Endothelial cell of hepatic sinusoid (primary cell): ENCODE results near the gene SRY.
"Not testable (repeated sequence)": the region's sequence is repeated elsewhere in the genome, so short reads cannot be mapped to it uniquely, and the experiment has no call there.

Source experiments
- in situ Hi-C: cut with HindIII; loops from 2 replicates; pipeline ENCODE4 v1.10.0; 2017; ENCODE audit warnings: low sequenced_read_pairs

The SRY gene

DNA sequence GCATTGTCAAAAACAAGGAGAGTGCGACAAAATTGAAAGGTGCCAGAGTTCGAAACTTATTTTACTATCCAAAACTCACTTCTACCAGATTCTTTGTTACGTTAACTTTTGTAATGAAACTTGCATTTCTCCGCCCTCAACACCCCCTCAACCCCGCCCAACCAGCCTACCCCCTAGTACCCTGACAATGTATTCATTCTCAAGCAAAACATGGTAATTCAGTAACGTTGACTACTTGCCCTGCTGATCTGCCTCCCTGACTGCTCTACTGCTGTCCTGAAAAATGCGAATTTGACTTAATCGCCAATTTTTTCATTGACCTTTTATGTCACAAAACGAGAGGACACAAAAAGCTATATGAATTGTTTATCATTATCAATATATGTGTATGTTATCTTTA lies at the start of gene SRY:
SRY (minus strand) TSS at position 83 of the 400 bp plus-strand sequence; CDS start at position 4, 79 bp downstream.
- in situ Hi-C loops: no loop called here

DNA sequence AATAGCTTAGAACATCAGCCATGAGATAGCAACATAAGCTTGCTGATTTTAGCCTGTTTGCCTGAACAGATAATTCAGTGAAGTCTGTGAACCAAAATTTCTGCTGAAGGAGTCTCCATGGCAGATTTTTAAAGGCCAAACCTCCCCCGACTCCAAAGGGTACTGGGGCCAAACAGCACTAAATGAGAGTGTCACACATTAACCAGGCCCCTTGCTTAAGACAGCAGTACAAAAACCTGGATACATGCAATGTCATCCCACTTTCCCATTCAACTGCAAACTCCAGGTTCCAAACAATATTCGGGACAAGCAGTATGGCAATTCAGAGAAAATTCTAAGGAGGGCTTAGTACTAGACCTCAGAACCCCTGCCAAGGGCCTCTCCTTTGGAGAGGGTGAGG lies 49.6 kb upstream of the SRY start:
- in situ Hi-C loops: no loop called here

DNA sequence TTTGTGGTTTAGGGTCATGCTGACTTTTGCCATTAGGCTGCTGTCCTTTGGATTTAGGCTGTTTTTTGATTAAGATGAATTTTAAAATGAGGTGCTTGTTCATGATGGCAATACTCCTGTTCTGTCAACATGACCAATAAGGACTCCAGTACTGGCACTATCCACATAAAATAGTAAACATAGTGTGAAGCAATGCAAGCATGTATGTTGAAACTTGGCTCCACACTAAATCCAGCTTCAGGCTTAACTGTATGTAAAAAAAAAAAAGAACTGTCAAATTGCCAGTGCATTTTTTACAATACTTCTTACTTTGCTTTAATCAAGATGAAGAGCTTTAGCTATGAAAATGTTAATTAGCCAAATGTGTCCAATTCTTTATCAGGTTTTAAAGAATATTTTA lies 47.7 kb upstream of the SRY start:
- in situ Hi-C loops: no loop called here

DNA sequence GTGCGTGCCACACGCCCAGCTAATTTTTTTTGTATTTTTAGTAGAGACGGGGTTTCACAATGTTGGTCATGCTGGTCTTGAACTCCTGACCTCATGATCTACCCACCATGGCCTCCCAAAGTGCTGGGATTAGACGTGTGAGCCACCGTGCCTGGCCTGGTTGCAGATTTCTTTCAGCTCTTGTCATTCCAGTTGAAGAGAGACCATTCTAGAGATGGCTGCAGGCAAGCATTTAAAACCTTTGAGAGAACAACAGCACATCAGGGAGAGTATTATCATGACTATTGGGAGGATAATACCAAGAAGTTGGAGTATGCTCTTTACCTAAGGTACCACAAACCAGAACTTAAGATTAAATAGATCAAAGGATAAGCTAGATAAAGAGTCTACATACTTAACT lies 41.0 kb upstream of the SRY start:
- in situ Hi-C loops: no loop called here

- in situ Hi-C loops: no loop called here
These were observed 37.0 kb upstream of the SRY start for GRCh38 chrY:2824471-2824870.

GRCh38 chrY:2817146-2817896 lies 29.8 kb upstream of the SRY start:
- in situ Hi-C loops: not testable (repeated sequence)

- in situ Hi-C loops: no loop called here
These were observed 12.8 kb upstream of the SRY start for GRCh38 chrY:2800246-2800645.

- in situ Hi-C loops: no loop called here
These were observed 10.5 kb upstream of the SRY start for GRCh38 chrY:2797991-2798390.

- in situ Hi-C loops: no loop called here
These were observed 9.6 kb upstream of the SRY start for GRCh38 chrY:2796977-2797523.

DNA sequence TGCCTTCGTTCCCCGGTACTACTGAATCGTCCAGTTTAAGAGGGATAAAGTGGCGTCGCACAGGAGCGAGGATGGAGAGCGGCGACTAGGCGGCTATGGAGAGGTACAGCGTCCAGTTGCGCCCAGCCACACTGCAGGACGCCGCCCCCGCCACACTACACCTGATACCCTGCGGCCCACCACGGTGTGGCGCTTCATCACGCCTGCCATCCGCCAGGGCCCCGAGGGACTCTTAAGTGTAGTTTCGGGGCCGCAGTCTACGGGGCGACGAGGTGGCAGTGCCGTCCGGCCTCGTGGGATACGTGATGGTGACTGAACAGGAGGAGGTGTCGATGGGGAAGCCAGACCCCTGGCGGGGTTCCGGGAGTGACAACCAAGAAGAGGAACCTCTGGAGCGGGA lies 2.3 kb upstream of the SRY start:
- in situ Hi-C loops: no loop called here

DNA sequence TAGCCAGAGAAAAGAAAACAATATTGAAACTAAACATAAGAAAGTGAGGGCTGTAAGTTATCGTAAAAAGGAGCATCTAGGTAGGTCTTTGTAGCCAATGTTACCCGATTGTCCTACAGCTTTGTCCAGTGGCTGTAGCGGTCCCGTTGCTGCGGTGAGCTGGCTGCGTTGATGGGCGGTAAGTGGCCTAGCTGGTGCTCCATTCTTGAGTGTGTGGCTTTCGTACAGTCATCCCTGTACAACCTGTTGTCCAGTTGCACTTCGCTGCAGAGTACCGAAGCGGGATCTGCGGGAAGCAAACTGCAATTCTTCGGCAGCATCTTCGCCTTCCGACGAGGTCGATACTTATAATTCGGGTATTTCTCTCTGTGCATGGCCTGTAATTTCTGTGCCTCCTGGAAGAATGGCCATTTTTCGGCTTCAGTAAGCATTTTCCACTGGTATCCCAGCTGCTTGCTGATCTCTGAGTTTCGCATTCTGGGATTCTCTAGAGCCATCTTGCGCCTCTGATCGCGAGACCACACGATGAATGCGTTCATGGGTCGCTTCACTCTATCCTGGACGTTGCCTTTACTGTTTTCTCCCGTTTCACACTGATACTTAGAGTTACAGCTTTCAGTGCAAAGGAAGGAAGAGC lies 488 bp downstream of the SRY start:
- in situ Hi-C loops: no loop called here
